Neural cell (in vitro differentiated cells): Measurements from ENCODE around the gene PEAK3. TPM values are rescaled to one million over a fixed set of nuclear protein-coding genes. Genes with fewer than 3 reads are reported as not detected.

Source experiments
- H2AFZ ChIP-seq: fragments of 200-600, 300-800 bp; sonication (generic), shearing (Covaris generic); 2 replicates; pipeline ENCODE4 v1.6.0; 2014; ENCODE audit warnings: low read depth, mild to moderate bottlenecking, antibody characterized with exemption, low read length, moderate library complexity
- H3F3A ChIP-seq: fragments of 200-600 bp; shearing (Covaris generic); 2 replicates; pipeline ENCODE4 v1.6.1; 2016; ENCODE audit warnings: mild to moderate bottlenecking, moderate library complexity, mixed read lengths, antibody characterized with exemption, low read length; ENCODE audit not compliant: insufficient read depth, poor library complexity, severe bottlenecking
- H3K27ac ChIP-seq: fragments of 200-600, 300-800 bp; sonication (generic), shearing (Covaris generic); 2 replicates; pipeline ENCODE4 v1.5.1; 2014; ENCODE audit warnings: mild to moderate bottlenecking, low read length, moderate library complexity
- H3K27me3 ChIP-seq: fragments of 300-800, 200-600 bp; sonication (generic), shearing (Covaris generic); 2 replicates; pipeline ENCODE4 v1.6.0; 2014; ENCODE audit warnings: mild to moderate bottlenecking, low read depth, low read length, moderate library complexity; ENCODE audit not compliant: insufficient read depth
- H3K36me3 ChIP-seq: fragments of 300-800, 200-600 bp; sonication (generic), shearing (Covaris generic); 2 replicates; pipeline ENCODE4 v1.5.1; 2014; ENCODE audit warnings: mild to moderate bottlenecking, antibody characterized with exemption, low read length, moderate library complexity; ENCODE audit not compliant: insufficient read depth
- H3K4me2 ChIP-seq: fragments of 300-800, 200-600 bp; sonication (generic), shearing (Covaris generic); 2 replicates; pipeline ENCODE4 v1.6.0; 2014; ENCODE audit warnings: mild to moderate bottlenecking, low read length
- H3K4me3 ChIP-seq: fragments of 300-800, 200-600 bp; sonication (generic), shearing (Covaris generic); 2 replicates; pipeline ENCODE4 v1.5.1; 2014; ENCODE audit warnings: mild to moderate bottlenecking, low read length, moderate library complexity
- H3K79me2 ChIP-seq: fragments of 200-600 bp; shearing (Covaris generic); replicated peaks from 2 replicates; pipeline ENCODE4 v1.6.0; 2014; ENCODE audit warnings: mild to moderate bottlenecking, low read length, moderate library complexity; ENCODE audit not compliant: insufficient read depth
- H3K9ac ChIP-seq: fragments of 300-800, 200-600 bp; sonication (generic), shearing (Covaris generic); 2 replicates; pipeline ENCODE4 v1.6.1; 2016; ENCODE audit warnings: mild to moderate bottlenecking, low read length, mixed read lengths
- H3K9me2 ChIP-seq: fragments of 200-600 bp; shearing (Covaris generic); 2 replicates; pipeline ENCODE4 v1.6.1; 2016; ENCODE audit warnings: mild to moderate bottlenecking, low read length, mixed read lengths; ENCODE audit not compliant: insufficient read depth
- H3K9me3 ChIP-seq: fragments of 200-600, 300-800 bp; sonication (generic), shearing (Covaris generic); 2 replicates; pipeline ENCODE4 v1.6.1; 2016; ENCODE audit warnings: mild to moderate bottlenecking, mixed run types, low read length, moderate library complexity, mixed read lengths
- H4K20me1 ChIP-seq: fragments of 200-600 bp; shearing (Covaris generic); 2 replicates; pipeline ENCODE4 v1.6.1; 2016; ENCODE audit warnings: mild to moderate bottlenecking, mixed run types; ENCODE audit not compliant: insufficient read depth
- CTCF ChIP-seq: fragments of 450-650 bp; IDR thresholded peaks from 2 replicates; pipeline ENCODE4 v1.5.1; 2014; ENCODE audit warnings: antibody characterized with exemption, mild to moderate bottlenecking, moderate library complexity; ENCODE audit not compliant: poor library complexity, severe bottlenecking
- EP300 ChIP-seq: fragments of 450-650 bp; conservative IDR thresholded peaks from 2 replicates; pipeline ENCODE4 v1.6.1; 2014; ENCODE audit warnings: antibody characterized with exemption, mild to moderate bottlenecking, moderate library complexity; ENCODE audit not compliant: poor library complexity, severe bottlenecking
- EZH2 ChIP-seq: fragments of 200-600, 300-800 bp; shearing (Covaris generic), sonication (generic); IDR thresholded peaks from 2 replicates; pipeline ENCODE4 v1.6.1; 2014; ENCODE audit warnings: antibody characterized with exemption, low read length, borderline replicate concordance, mild to moderate bottlenecking; ENCODE audit not compliant: insufficient read depth, poor library complexity, severe bottlenecking
- MXI1 ChIP-seq: fragments of 450-650 bp; conservative IDR thresholded peaks from 2 replicates; pipeline ENCODE4 v1.6.1; 2014; ENCODE audit warnings: antibody characterized with exemption, mild to moderate bottlenecking; ENCODE audit not compliant: poor library complexity, severe bottlenecking
- POLR2AphosphoS5 ChIP-seq: IDR thresholded peaks from 2 replicates; pipeline ENCODE4 v1.6.1; 2012
- RAD21 ChIP-seq: fragments of 450-650 bp; conservative IDR thresholded peaks from 2 replicates; pipeline ENCODE4 v1.6.1; 2014; ENCODE audit warnings: antibody characterized with exemption, mild to moderate bottlenecking, moderate library complexity
- REST ChIP-seq: IDR thresholded peaks from 2 replicates; pipeline ENCODE4 v1.6.1; 2012; ENCODE audit warnings: borderline replicate concordance
- SMC3 ChIP-seq: fragments of 450-650 bp; conservative IDR thresholded peaks from 2 replicates; pipeline ENCODE4 v1.6.1; 2014; ENCODE audit warnings: antibody characterized with exemption, mild to moderate bottlenecking, moderate library complexity; ENCODE audit not compliant: poor library complexity
- TAF1 ChIP-seq: IDR thresholded peaks from 2 replicates; pipeline ENCODE4 v1.6.1; 2012; ENCODE audit warnings: low read depth
- polyA plus RNA-seq: library from polyadenylated mRNA; depleted of rRNA; stranded (reverse); fragments of >200 nt; gene quantifications from 2 replicates; pipeline ENCODE4 v1.2.3, GENCODE V29; 2014

The PEAK3 gene
- polyA plus RNA-seq, 1 donor from 2014 or later, result not detected

- Histone ChIP-seq H3K9ac (no peak overlapping the region), H3K4me3 (no peak overlapping the region), H3K9me2 (no peaks in the 10 kb centered on the region), H2AFZ (no peak overlapping the region), H3K4me2 (no peak overlapping the region), H3K27ac (no peak overlapping the region), H3K36me3 (no peaks in the 10 kb centered on the region), H4K20me1 (no peaks in the 10 kb centered on the region), H3K79me2 (no peaks in the 10 kb centered on the region), H3F3A (no peaks in the 10 kb centered on the region), H3K9me3 (no peaks in the 10 kb centered on the region), H3K27me3 (peaks cover 15% of the 10 kb centered on the region)
- TF ChIP-seq EZH2, result no peak
- no peak for TF ChIP-seq CTCF
- TF ChIP-seq SMC3, result no peak
Measured at GRCh38 chr19:2306281-2306806, 24.4 kb upstream of the PEAK3 start.

- H3K79me2 ChIP-seq, result no peaks in the 10 kb centered on the region
Measured at GRCh38 chr19:2305452-2306280, 23.7 kb upstream of the PEAK3 start.

GRCh38 chr19:2303211-2303798 lies 21.3 kb upstream of the PEAK3 start:
- H3K4me2 ChIP-seq, result no peak overlapping the region
- H3K9me3 ChIP-seq, result no peaks in the 10 kb centered on the region
- no peaks in the 10 kb centered on the region for H4K20me1 ChIP-seq
- H3F3A ChIP-seq, result no peaks in the 10 kb centered on the region
- H3K79me2 ChIP-seq, result no peaks in the 10 kb centered on the region
- H3K27ac ChIP-seq, result no peak overlapping the region
- no peak overlapping the region for H3K9ac ChIP-seq
- H2AFZ ChIP-seq, result no peak overlapping the region
- no peaks in the 10 kb centered on the region for H3K9me2 ChIP-seq
- TF ChIP-seq TAF1 (no peak), RAD21 (no peak), REST (no peak), POLR2AphosphoS5 (no peak), CTCF (no peak), SMC3 (no peak), EP300 (no peak), MXI1 (no peak), EZH2 (no peak)
- no peaks in the 10 kb centered on the region for H3K36me3 ChIP-seq
- H3K27me3 ChIP-seq, result peaks cover 12% of the 10 kb centered on the region
- H3K4me3 ChIP-seq, result no peak overlapping the region

More at GRCh38 chr19:2305452-2306280, 23.7 kb upstream of the PEAK3 start:
- H3F3A ChIP-seq, result no peaks in the 10 kb centered on the region
- no peak overlapping the region for H3K4me3 ChIP-seq
- no peaks in the 10 kb centered on the region for H3K9me2 ChIP-seq
- TF ChIP-seq EZH2 (no peak), RAD21 (no peak), SMC3 (no peak)
- no peak overlapping the region for H2AFZ ChIP-seq
- H3K36me3 ChIP-seq, result no peaks in the 10 kb centered on the region
- no peak overlapping the region for H3K4me2 ChIP-seq
- H3K27ac ChIP-seq, result no peak overlapping the region
- no peaks in the 10 kb centered on the region for H3K9me3 ChIP-seq
- H3K27me3 ChIP-seq, result peaks cover 15% of the 10 kb centered on the region
- no peak overlapping the region for H3K9ac ChIP-seq
- no peaks in the 10 kb centered on the region for H4K20me1 ChIP-seq
